ENCODE measurements around the gene ZNF783. TPM values are rescaled to one million over a fixed set of nuclear protein-coding genes. Genes with fewer than 3 reads are reported as not detected.
"Not testable (repeated sequence)": the region's sequence is repeated elsewhere in the genome, so short reads cannot be mapped to it uniquely, and the experiment has no call there.

Gene ZNF783
- total RNA-seq, 1 donor from 2014 or later = 15.1 TPM

GRCh38 chr7:149220534-149220933 lies 41.5 kb upstream of the ZNF783 start:
- no peak overlapping the region for H3K27ac ChIP-seq
- H3K4me1 ChIP-seq = no peaks in the 10 kb centered on the region
- no peak for TF ChIP-seq CTCF (IDR thresholded peaks at IDR 0.05)
- DNase-seq = no peak
- no peak for ATAC-seq
- peaks cover 96% of the 10 kb centered on the region for H3K36me3 ChIP-seq
- no peaks in the 10 kb centered on the region for H3K9me3 ChIP-seq
- H3K27me3 ChIP-seq (ENCODE audit: low read depth) = no peaks in the 10 kb centered on the region
- intact Hi-C loops (cut with DNase I) = no loop called here
- H3K4me3 ChIP-seq = no peak overlapping the region

- Histone ChIP-seq H3K36me3 (peaks cover 72% of the 10 kb centered on the region), H3K4me3 (no peak overlapping the region), H3K4me1 (no peaks in the 10 kb centered on the region), H3K27me3 (ENCODE audit: low read depth) (no peaks in the 10 kb centered on the region), H3K27ac (no peak overlapping the region), H3K9me3 (no peaks in the 10 kb centered on the region)
- ATAC-seq (no peak), DNase-seq (no peak)
- intact Hi-C loops (cut with DNase I) = no loop called here
- TF ChIP-seq CTCF (IDR thresholded peaks at IDR 0.05) = no peak
Measured at GRCh38 chr7:149223176-149223575, 38.8 kb upstream of the ZNF783 start.

- no peak overlapping the region for H3K27ac ChIP-seq
- intact Hi-C loops (cut with DNase I) = no loop called here
- H3K4me3 ChIP-seq = no peak overlapping the region
- DNase-seq (no peak), ATAC-seq (no peak)
- H3K4me1 ChIP-seq = no peaks in the 10 kb centered on the region
- no peaks in the 10 kb centered on the region for H3K27me3 ChIP-seq (ENCODE audit: low read depth)
- no peaks in the 10 kb centered on the region for H3K9me3 ChIP-seq
- peaks cover 66% of the 10 kb centered on the region for H3K36me3 ChIP-seq
- no peak for TF ChIP-seq CTCF (IDR thresholded peaks at IDR 0.05)
Measured at GRCh38 chr7:149223761-149224160, 38.2 kb upstream of the ZNF783 start.

GRCh38 chr7:149224352-149224751 lies 37.6 kb upstream of the ZNF783 start:
- Histone ChIP-seq H3K4me1 (no peaks in the 10 kb centered on the region), H3K36me3 (peaks cover 60% of the 10 kb centered on the region), H3K9me3 (no peaks in the 10 kb centered on the region), H3K27me3 (ENCODE audit: low read depth) (no peaks in the 10 kb centered on the region), H3K27ac (no peak overlapping the region), H3K4me3 (no peak overlapping the region)
- ATAC-seq (no peak), DNase-seq (no peak)
- no peak for TF ChIP-seq CTCF (IDR thresholded peaks at IDR 0.05)
- intact Hi-C loops (cut with DNase I) = no loop called here

- Histone ChIP-seq H3K4me1 (no peaks in the 10 kb centered on the region), H3K27ac (no peak overlapping the region), H3K36me3 (peaks cover 52% of the 10 kb centered on the region), H3K27me3 (ENCODE audit: low read depth) (no peaks in the 10 kb centered on the region), H3K9me3 (no peaks in the 10 kb centered on the region), H3K4me3 (no peak overlapping the region)
- intact Hi-C loops (cut with DNase I) = no loop called here
- ATAC-seq (no peak), DNase-seq (no peak)
- no peak for TF ChIP-seq CTCF (IDR thresholded peaks at IDR 0.05)
Measured at GRCh38 chr7:149225106-149225505, 36.9 kb upstream of the ZNF783 start.

- intact Hi-C loops (cut with DNase I) = no loop called here
- no peak for ATAC-seq
Measured at GRCh38 chr7:149225656-149226055, 36.3 kb upstream of the ZNF783 start.

GRCh38 chr7:149226366-149226765 lies 35.6 kb upstream of the ZNF783 start:
- DNase-seq = not testable (repeated sequence)

More at GRCh38 chr7:149225656-149226055, 36.3 kb upstream of the ZNF783 start:
- Histone ChIP-seq H3K4me3 (no peak overlapping the region), H3K36me3 (peaks cover 47% of the 10 kb centered on the region), H3K4me1 (no peaks in the 10 kb centered on the region), H3K27ac (no peak overlapping the region), H3K27me3 (ENCODE audit: low read depth) (no peaks in the 10 kb centered on the region), H3K9me3 (no peaks in the 10 kb centered on the region)
- DNase-seq = no peak
- TF ChIP-seq CTCF (IDR thresholded peaks at IDR 0.05) = no peak

More at GRCh38 chr7:149226366-149226765, 35.6 kb upstream of the ZNF783 start:
- H3K9me3 ChIP-seq; H3K27ac ChIP-seq; H3K4me3 ChIP-seq; ATAC-seq; H3K27me3 ChIP-seq (ENCODE audit: low read depth); intact Hi-C loops (cut with DNase I); H3K4me1 ChIP-seq: not testable (repeated sequence)
- H3K36me3 ChIP-seq = peaks cover 40% of the 10 kb centered on the region

Data from lower lobe of right lung (tissue), 2 donors.